Measurements from ENCODE around the gene SASH1. TPM values are rescaled to one million over a fixed set of nuclear protein-coding genes. Genes with fewer than 3 reads are reported as not detected.

SASH1 gene
- total RNA-seq, 1 experiment from 2014 or later, result 42.0 TPM

GRCh38 chr6:148492654-148493290, 150.1 kb downstream of the SASH1 start:
- POLR2A ChIA-PET, result no interaction called here
- Mint-ChIP-seq H3K27ac (ENCODE audit: unreplicated experiment) (no peak overlapping the region), H3K27me3 (ENCODE audit: insufficient read depth, unreplicated experiment) (no peaks in the 10 kb centered on the region), H3K4me3 (ENCODE audit: unreplicated experiment) (no peak overlapping the region), H3K36me3 (ENCODE audit: insufficient read depth, unreplicated experiment) (peaks cover 22% of the 10 kb centered on the region), H3K9me3 (ENCODE audit: unreplicated experiment) (no peaks in the 10 kb centered on the region), H3K4me1 (ENCODE audit: low read depth, unreplicated experiment) (no peaks in the 10 kb centered on the region)
- no peaks in the 10 kb centered on the region for H3K36me3 ChIP-seq (ENCODE audit: control insufficient read depth, insufficient read depth, low read length)
- H3K9me3 ChIP-seq, result no peaks in the 10 kb centered on the region
- intact Hi-C loops (cut with micrococcal nuclease; ENCODE audit: unreplicated experiment), result no loop called here
- no peak for DNase-seq
- CTCF ChIA-PET, result no interaction called here
- BruUV-seq (replicated peaks), result no TSS peak
- H3K4me1 ChIP-seq, result no peaks in the 10 kb centered on the region
- H3K27me3 ChIP-seq (replicated peaks; ENCODE audit: control insufficient read depth, insufficient read depth, low read length), result no peaks in the 10 kb centered on the region
- H3K4me3 ChIP-seq (ENCODE audit: low read depth, low read length), result no peak overlapping the region
- TF ChIP-seq CTCF (IDR thresholded peaks at IDR 0.05; ENCODE audit: insufficient read depth in 1 of 2, low read depth in 1 of 2, low read length in 1 of 2, severe bottlenecking in 1 of 2, unreplicated experiment in 1 of 2), result no peak

- ChIA-PET CTCF (no interaction called here), POLR2A (no interaction called here)
- H3K27me3 ChIP-seq (replicated peaks; ENCODE audit: control insufficient read depth, insufficient read depth, low read length), result no peaks in the 10 kb centered on the region
- H3K27me3 Mint-ChIP-seq (ENCODE audit: insufficient read depth, unreplicated experiment), result no peaks in the 10 kb centered on the region
- H3K4me1 Mint-ChIP-seq (ENCODE audit: low read depth, unreplicated experiment), result no peaks in the 10 kb centered on the region
- H3K36me3 ChIP-seq (ENCODE audit: control insufficient read depth, insufficient read depth, low read length), result no peaks in the 10 kb centered on the region
- no peak overlapping the region for H3K27ac Mint-ChIP-seq (ENCODE audit: unreplicated experiment)
- no peaks in the 10 kb centered on the region for H3K9me3 ChIP-seq
- no peak overlapping the region for H3K4me3 ChIP-seq (ENCODE audit: low read depth, low read length)
- H3K4me1 ChIP-seq, result no peaks in the 10 kb centered on the region
- peaks cover 15% of the 10 kb centered on the region for H3K36me3 Mint-ChIP-seq (ENCODE audit: insufficient read depth, unreplicated experiment)
- DNase-seq, result no peak
- no peak for TF ChIP-seq CTCF (IDR thresholded peaks at IDR 0.05; ENCODE audit: insufficient read depth in 1 of 2, low read depth in 1 of 2, low read length in 1 of 2, severe bottlenecking in 1 of 2, unreplicated experiment in 1 of 2)
- BruUV-seq (replicated peaks), result no TSS peak
- no peak overlapping the region for H3K4me3 Mint-ChIP-seq (ENCODE audit: unreplicated experiment)
- H3K9me3 Mint-ChIP-seq (ENCODE audit: unreplicated experiment), result no peaks in the 10 kb centered on the region
- intact Hi-C loops (cut with micrococcal nuclease; ENCODE audit: unreplicated experiment), result no loop called here
Measured at GRCh38 chr6:148493424-148493823, 150.8 kb downstream of the SASH1 start.

GRCh38 chr6:148494226-148494625, 151.6 kb downstream of the SASH1 start:
- intact Hi-C loops (cut with micrococcal nuclease; ENCODE audit: unreplicated experiment), result no loop called here
- no peaks in the 10 kb centered on the region for H3K4me1 ChIP-seq
- Mint-ChIP-seq H3K4me3 (ENCODE audit: unreplicated experiment) (no peak overlapping the region), H3K36me3 (ENCODE audit: insufficient read depth, unreplicated experiment) (peaks cover 9% of the 10 kb centered on the region), H3K27ac (ENCODE audit: unreplicated experiment) (no peak overlapping the region), H3K27me3 (ENCODE audit: insufficient read depth, unreplicated experiment) (no peaks in the 10 kb centered on the region), H3K9me3 (ENCODE audit: unreplicated experiment) (no peaks in the 10 kb centered on the region), H3K4me1 (ENCODE audit: low read depth, unreplicated experiment) (no peaks in the 10 kb centered on the region)
- H3K4me3 ChIP-seq (ENCODE audit: low read depth, low read length), result no peak overlapping the region
- no peak for TF ChIP-seq CTCF (IDR thresholded peaks at IDR 0.05; ENCODE audit: insufficient read depth in 1 of 2, low read depth in 1 of 2, low read length in 1 of 2, severe bottlenecking in 1 of 2, unreplicated experiment in 1 of 2)
- no peak for DNase-seq
- ChIA-PET CTCF (no interaction called here), POLR2A (no interaction called here)
- H3K9me3 ChIP-seq, result no peaks in the 10 kb centered on the region
- H3K36me3 ChIP-seq (ENCODE audit: control insufficient read depth, insufficient read depth, low read length), result no peaks in the 10 kb centered on the region
- BruUV-seq (replicated peaks), result no TSS peak
- no peaks in the 10 kb centered on the region for H3K27me3 ChIP-seq (replicated peaks; ENCODE audit: control insufficient read depth, insufficient read depth, low read length)
